Subcutaneous adipose tissue (tissue), 4 donors: ENCODE results near the gene KRT79. TPM values are rescaled to one million over a fixed set of nuclear protein-coding genes. Genes with fewer than 3 reads are reported as not detected.

Experiments
- total RNA-seq, 4 donors: library from RNA; depleted of rRNA; stranded (reverse); fragments of >200 nt; gene quantifications; one replicate each; pipeline ENCODE4 v1.1.0, GENCODE V29; 2016
- TF ChIP-seq, protein P1 (sequence below): fragments of 450-650 bp; IDR thresholded peaks from one replicate; pipeline ENCODE4 v1.5.1; 2016; ENCODE audit warnings: low read depth, mild to moderate bottlenecking, control low read depth, antibody characterized with exemption, moderate library complexity

Gene KRT79
- total RNA-seq, 4 donors from 2014 or later, result 0.22 to 3.6 (median 2.0) TPM; not detected in 1

DNA sequence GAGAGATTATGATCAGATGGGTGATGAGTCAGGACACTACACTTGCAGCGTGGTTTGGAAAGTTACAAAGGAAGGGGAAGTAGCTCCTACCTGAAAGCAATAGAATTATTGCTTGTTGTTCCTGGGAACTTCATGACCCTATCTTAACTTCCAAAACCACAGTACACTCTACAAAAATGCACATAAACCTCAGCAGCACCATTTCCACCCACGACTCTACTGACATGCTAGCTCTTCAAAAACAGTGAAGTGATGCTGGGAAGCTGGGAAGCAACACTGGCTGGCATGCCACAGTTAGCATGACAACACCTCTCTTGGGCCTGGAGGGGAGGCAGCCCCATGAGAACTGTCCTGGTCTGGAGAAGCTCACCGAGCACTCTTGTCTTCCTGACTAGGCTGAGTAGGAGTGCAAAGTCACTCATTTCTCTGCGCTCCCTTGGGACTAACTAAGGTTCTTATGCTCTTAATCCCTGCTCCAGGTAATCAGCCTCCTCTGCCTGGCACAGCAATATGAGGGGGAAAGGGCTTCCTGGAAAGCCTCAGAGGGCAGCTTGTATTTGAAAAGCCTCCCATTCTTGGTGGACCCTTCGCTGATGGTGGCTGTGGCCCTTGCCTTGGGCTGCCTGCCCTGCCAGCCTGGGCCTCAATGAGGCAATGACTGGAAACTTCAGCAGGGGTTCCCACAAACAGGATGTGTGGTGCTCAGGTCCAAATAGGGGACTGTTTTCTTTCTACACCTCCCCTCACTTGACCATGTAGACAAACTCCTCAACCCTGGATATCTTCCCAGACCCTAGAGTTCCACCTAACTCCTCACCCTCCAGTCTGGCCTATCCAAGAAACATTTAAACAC, 39.4 kb downstream of the KRT79 start:
- TF ChIP-seq, protein P1, sequence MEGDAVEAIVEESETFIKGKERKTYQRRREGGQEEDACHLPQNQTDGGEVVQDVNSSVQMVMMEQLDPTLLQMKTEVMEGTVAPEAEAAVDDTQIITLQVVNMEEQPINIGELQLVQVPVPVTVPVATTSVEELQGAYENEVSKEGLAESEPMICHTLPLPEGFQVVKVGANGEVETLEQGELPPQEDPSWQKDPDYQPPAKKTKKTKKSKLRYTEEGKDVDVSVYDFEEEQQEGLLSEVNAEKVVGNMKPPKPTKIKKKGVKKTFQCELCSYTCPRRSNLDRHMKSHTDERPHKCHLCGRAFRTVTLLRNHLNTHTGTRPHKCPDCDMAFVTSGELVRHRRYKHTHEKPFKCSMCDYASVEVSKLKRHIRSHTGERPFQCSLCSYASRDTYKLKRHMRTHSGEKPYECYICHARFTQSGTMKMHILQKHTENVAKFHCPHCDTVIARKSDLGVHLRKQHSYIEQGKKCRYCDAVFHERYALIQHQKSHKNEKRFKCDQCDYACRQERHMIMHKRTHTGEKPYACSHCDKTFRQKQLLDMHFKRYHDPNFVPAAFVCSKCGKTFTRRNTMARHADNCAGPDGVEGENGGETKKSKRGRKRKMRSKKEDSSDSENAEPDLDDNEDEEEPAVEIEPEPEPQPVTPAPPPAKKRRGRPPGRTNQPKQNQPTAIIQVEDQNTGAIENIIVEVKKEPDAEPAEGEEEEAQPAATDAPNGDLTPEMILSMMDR, result no peak

DNA sequence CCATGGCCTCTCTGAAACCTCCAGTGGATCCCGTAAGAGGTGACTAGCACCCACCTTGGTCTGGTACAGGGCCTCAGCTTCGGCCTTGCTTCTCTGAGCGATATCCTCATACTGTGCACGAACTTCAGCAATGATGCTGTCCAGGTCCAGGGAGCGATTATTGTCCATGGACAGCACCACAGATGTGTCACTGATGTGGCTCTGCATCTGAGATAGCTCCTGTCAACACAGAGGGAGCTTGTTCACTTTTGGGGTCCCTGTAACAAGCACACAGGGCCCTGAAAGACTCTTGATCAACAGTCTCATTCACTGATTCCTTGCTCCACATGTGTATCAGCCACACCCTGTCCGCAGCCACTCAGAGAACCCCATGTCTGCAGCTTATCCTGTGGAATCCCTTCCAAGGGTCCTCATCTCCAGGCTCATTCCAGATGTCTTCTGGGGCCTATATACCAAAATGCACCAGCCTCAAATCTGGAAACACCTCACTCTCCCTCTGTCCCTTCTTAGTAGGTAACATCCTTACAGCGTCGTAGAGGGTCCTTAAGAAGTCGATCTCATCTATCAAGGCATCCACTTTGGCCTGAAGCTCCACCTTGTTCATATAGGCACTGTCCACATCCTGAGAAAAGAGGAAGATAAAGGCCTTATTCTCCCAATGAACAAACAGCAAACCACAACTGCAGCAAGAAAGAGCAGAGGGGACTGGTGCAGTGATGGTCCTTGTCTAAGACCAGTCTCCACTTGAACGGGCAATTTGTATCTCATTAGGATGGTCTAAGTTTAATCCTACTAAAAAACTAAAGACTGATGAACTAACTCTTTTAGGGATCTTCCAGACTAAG, 41.7 kb downstream of the KRT79 start:
- TF ChIP-seq, protein P1, result no peak

DNA sequence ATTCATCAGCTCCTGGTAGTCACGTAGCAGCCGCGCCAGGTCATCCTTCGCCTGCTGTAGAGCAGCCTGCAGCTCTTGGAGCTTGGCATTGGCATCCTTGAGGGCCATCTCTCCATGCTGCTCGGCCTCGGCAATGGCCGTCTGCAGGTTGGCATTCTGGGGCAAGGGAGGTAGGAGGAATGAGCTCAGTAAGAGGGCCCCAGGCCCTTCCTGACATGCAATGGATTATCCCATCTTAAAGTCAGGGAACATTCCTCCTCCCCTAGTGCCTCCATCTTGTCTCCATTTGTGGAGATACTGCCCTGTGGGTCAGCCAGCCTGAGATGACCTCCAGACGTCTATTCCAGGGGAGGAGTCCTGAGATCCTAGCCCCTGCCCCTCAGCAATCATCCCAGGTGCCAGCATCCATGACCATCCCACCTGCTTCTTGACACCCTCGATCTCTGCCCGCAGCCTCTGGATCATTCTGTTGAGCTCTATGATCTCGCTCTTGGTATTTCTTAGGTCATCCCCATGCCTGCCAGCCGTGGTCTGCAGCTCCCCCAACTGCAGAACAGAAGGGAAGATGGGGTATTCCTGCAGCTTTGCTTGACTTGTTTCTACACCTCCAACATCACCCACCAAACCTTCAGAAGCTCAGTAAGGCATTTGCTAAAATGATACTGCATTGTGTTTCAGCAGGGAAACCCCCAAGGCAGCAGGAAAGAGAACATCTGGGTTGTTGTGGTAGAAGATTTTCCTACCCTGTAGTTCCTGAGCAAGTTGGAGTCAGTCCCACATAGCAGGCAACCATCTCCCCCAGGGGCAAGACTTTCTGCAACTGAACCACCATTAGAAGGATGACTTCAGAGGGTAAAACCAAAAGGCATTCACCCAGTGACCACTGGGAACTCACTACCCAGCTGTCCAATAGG, 42.6 kb downstream of the KRT79 start:
- TF ChIP-seq, protein P1, result no peak

DNA sequence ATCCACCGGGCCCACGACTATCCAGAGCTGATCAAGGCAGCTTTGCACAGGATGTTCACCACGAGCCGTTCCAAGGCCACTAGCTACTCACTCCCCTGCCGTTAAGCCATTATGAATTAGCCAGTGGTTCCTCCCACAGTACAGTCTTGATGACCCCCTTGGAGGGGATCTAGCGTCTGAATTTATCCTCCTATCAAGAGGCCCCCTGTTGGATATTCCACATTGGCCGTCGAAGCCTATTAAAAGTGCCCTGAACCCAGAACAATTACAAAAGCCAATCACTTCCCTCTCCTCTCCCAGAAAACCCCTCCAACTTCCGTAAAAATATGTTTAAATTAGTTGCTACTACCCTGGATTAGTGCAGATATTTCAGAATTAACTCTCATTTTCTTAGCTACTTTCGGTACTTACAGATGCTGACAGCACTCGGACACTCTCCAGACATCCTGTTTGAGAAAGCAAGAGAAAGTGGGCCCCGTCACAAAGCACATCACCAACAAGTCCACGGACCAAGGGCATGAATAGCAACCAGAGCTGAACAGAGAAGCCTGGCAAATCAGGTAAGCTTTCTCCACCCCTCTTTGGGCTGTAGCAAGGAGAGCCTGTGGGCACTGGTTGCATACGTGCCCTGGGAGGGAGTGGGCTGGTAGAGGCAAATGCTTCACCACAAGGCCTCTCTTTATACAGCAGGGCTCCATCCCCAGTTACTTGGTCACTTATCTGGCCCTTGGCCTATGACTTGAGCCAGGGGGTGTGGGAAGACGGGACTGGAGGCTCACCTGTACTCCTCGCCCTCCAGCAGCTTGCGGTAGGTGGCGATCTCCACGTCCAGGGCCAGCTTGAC, 43.5 kb downstream of the KRT79 start:
- TF ChIP-seq, protein P1, result no peak

DNA sequence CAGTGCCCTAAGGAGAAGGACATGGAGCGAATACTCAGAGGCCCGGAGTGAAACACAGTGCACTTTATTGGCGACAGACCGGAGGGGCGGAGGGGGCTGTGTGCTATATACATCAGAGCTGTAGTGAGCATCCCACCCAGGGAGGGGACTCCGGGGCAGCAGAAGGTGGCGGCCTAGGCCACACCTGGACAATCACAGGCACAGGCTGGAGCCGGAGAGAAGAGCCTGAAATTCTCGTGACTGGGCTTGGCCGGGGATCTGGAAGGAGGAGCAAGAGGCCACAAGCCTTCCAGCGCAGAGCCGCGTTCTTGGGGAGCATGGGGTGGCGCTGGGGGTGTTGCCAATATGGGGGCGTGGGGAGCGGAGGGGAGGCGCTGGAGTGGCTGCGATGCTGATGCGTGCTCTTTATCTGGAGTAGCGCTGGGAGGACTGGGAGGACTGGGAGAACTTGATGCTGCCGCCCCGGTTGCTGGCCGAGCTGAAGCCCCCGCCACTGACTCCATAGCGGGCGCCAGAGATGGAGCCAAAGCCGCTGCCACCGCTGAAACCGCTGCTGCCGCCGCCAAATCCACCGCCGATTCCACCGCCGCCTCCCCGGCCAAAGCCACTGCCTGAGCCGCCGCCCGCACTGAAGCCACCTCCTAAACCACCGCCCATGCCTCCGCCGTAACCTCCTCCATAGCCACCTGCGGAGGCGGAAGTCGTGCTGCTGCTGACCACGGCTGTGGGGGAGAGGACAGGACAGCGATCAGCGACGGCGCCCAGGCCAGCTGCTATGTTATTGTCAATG, 44.3 kb downstream of the KRT79 start:
- TF ChIP-seq, protein P1, result no peak
